Measurements from ENCODE around the gene ADAMTS20.

- TF ChIP-seq EZH2 (IDR thresholded peaks at IDR 0.05; ENCODE audit: low read length, unreplicated experiment) (no peak), CTCF (conservative IDR thresholded peaks at IDR 0.05; ENCODE audit: low read depth, low read length) (no peak), EZH2phosphoT487 (IDR thresholded peaks at IDR 0.05; ENCODE audit: borderline replicate concordance, low read length) (no peak)
Measured at GRCh38 chr12:43428088-43428600, 123.9 kb downstream of the ADAMTS20 start.

All from PC-3 (cell line).